ENCODE measurements around the gene RHBDL1. TPM values are rescaled to one million over a fixed set of nuclear protein-coding genes. Genes with fewer than 3 reads are reported as not detected.
A peak's percentile ranks its signal among the peaks of the same experiment; 100 is the strongest.

RHBDL1 gene
- total RNA-seq, 1 experiment from 2014 or later: 1.7 TPM

GRCh38 chr16:726438-727290 lies 51.2 kb downstream of the RHBDL1 start, which contains the start of the genes CCDC78 and HAGHL:
CCDC78 (minus strand) TSS chr16:726443; CDS start chr16:726367, 76 bp downstream.
HAGHL (plus strand) TSS chr16:727106; CDS start chr16:727510, 404 bp downstream.
- no peaks in the 10 kb centered on the region for H3K36me3 ChIP-seq (ENCODE audit: low read depth, low read length)
- H3K9ac ChIP-seq (ENCODE audit: low read length): peak within 1 kb of the TSS; percentile 34; the same call in 1 of the 2 replicates
- no peaks in the 10 kb centered on the region for H3K27me3 ChIP-seq (ENCODE audit: low read length)
- peaks cover 14% of the 10 kb centered on the region; the same call in 1 of the 2 replicates for H3K4me1 ChIP-seq (ENCODE audit: insufficient read depth, low read length)
- H3K9me2 ChIP-seq (replicated peaks; ENCODE audit: low read length): no peaks in the 10 kb centered on the region
- ATAC-seq (peak; percentile 27), DNase-seq (peak; percentile 53)
- H4K20me1 ChIP-seq (ENCODE audit: low read length): no peaks in the 10 kb centered on the region
- H3K4me3 ChIP-seq (ENCODE audit: low read length): peak within 1 kb of the TSS; percentile 66
- intact Hi-C loops (cut with micrococcal nuclease): no loop called here
- H3K27ac ChIP-seq (ENCODE audit: low read length): no peak within 1 kb of the TSS
- H3K9me3 ChIP-seq (ENCODE audit: low read length): no peaks in the 10 kb centered on the region
- H2AFZ ChIP-seq (ENCODE audit: low read length): no peak within 1 kb of the TSS
- TF ChIP-seq EZH2phosphoT487 (IDR thresholded peaks at IDR 0.05; ENCODE audit: borderline replicate concordance, low read length): peak; percentile 69; the same call in 1 of the 2 replicates
- TF ChIP-seq EZH2 (IDR thresholded peaks at IDR 0.05; ENCODE audit: low read length, unreplicated experiment): no peak
- TF ChIP-seq CTCF (conservative IDR thresholded peaks at IDR 0.05; ENCODE audit: low read depth, low read length): no peak
- peak within 1 kb of the TSS; percentile 83 for H3K4me2 ChIP-seq (ENCODE audit: low read length)
- CTCF ChIA-PET: interaction anchor here (0.7 to 1.2 kb wide), 2 partner anchors 13 to 14 kb away, joined by 3 to 5 read pairs; no protein-coding TSS in a partner anchor
- no TSS peak for BruUV-seq (replicated peaks)
- H3F3A ChIP-seq (ENCODE audit: low read length, unreplicated experiment): peaks cover 3% of the 10 kb centered on the region
- POLR2A ChIA-PET (ENCODE audit: unreplicated experiment): no interaction called here
- 0 out of 2 replicates have a peak, but pooled peaks cover 9% of the 10 kb centered on the region for H3K79me2 ChIP-seq (ENCODE audit: low read length)

- ChIA-PET POLR2A (ENCODE audit: unreplicated experiment) (interaction anchor here (0.6 kb wide), 3 partner anchors 31 to 652 kb away, joined by 3 to 5 read pairs (median 3); no protein-coding TSS in a partner anchor), CTCF (interaction anchor here (0.5 to 1.1 kb wide), 2 partner anchors 11 to 330 kb away, joined by 3 read pairs; no protein-coding TSS in a partner anchor)
- H3K9me2 ChIP-seq (replicated peaks; ENCODE audit: low read length): no peaks in the 10 kb centered on the region
- peak overlapping the region; percentile 83 for H3K4me2 ChIP-seq (ENCODE audit: low read length)
- DNase-seq: no peak
- H4K20me1 ChIP-seq (ENCODE audit: low read length): no peaks in the 10 kb centered on the region
- H3K9ac ChIP-seq (ENCODE audit: low read length): peak overlapping the region; percentile 34; the same call in 1 of the 2 replicates
- ATAC-seq: peak; percentile 4
- H3K79me2 ChIP-seq (ENCODE audit: low read length): 0 out of 2 replicates have a peak, but pooled peaks cover 9% of the 10 kb centered on the region
- peaks cover 3% of the 10 kb centered on the region for H3F3A ChIP-seq (ENCODE audit: low read length, unreplicated experiment)
- intact Hi-C loops (cut with micrococcal nuclease): no loop called here
- no peak overlapping the region for H3K27ac ChIP-seq (ENCODE audit: low read length)
- no peak for TF ChIP-seq CTCF (conservative IDR thresholded peaks at IDR 0.05; ENCODE audit: low read depth, low read length)
- no peak for TF ChIP-seq EZH2phosphoT487 (IDR thresholded peaks at IDR 0.05; ENCODE audit: borderline replicate concordance, low read length)
- TF ChIP-seq EZH2 (IDR thresholded peaks at IDR 0.05; ENCODE audit: low read length, unreplicated experiment): no peak
- H3K36me3 ChIP-seq (ENCODE audit: low read depth, low read length): no peaks in the 10 kb centered on the region
- H3K9me3 ChIP-seq (ENCODE audit: low read length): no peaks in the 10 kb centered on the region
- H2AFZ ChIP-seq (ENCODE audit: low read length): no peak overlapping the region
- no TSS peak for BruUV-seq (replicated peaks)
- H3K27me3 ChIP-seq (ENCODE audit: low read length): no peaks in the 10 kb centered on the region
- peaks cover 8% of the 10 kb centered on the region; the same call in 1 of the 2 replicates for H3K4me1 ChIP-seq (ENCODE audit: insufficient read depth, low read length)
- peak overlapping the region; percentile 66 for H3K4me3 ChIP-seq (ENCODE audit: low read length)
Measured at GRCh38 chr16:727291-727977, 52.0 kb downstream of the RHBDL1 start.

Other genes starting within 250 kb of the RHBDL1 start
- 60.4 and 78.1 TPM in 2 replicates for gene CAPN15, start 148.0 kb upstream of the RHBDL1 start, total RNA-seq (2014; rRNA removed)
- gene PRR35, start 115.3 kb upstream of the RHBDL1 start, total RNA-seq (2014; rRNA removed): not detected in 2 replicates
- 0.44 TPM in 1 of 2 replicates, not detected in the other for gene NHLRC4, start 108.7 kb upstream of the RHBDL1 start, total RNA-seq (2014; rRNA removed)
- 36.0 and 43.8 TPM in 2 replicates for gene PIGQ, start 105.7 kb upstream of the RHBDL1 start, total RNA-seq (2014; rRNA removed)
- 19.5 and 27.0 TPM in 2 replicates for gene RAB40C, start 85.6 kb upstream of the RHBDL1 start, total RNA-seq (2014; rRNA removed)
- gene WFIKKN1, start 44.7 kb upstream of the RHBDL1 start, total RNA-seq (2014; rRNA removed): 0.11 and 0.40 TPM in 2 replicates
- 179 and 207 TPM in 2 replicates for gene METTL26, start 39.4 kb upstream of the RHBDL1 start, total RNA-seq (2014; rRNA removed)
- 83.5 and 84.6 TPM in 2 replicates for gene MCRIP2, start 33.8 kb upstream of the RHBDL1 start, total RNA-seq (2014; rRNA removed)
- gene WDR90, start 26.3 kb upstream of the RHBDL1 start, total RNA-seq (2014; rRNA removed): 44.4 and 72.4 TPM in 2 replicates
- gene RHOT2, start 7.5 kb upstream of the RHBDL1 start, total RNA-seq (2014; rRNA removed): 93.0 and 100 TPM in 2 replicates
- gene STUB1, start 4.7 kb downstream of the RHBDL1 start, total RNA-seq (2014; rRNA removed): 152 and 226 TPM in 2 replicates
- gene JMJD8, start 8.7 kb downstream of the RHBDL1 start, total RNA-seq (2014; rRNA removed): 81.3 and 90.5 TPM in 2 replicates
- 9.5 and 12.7 TPM in 2 replicates for gene WDR24, start 14.7 kb downstream of the RHBDL1 start, total RNA-seq (2014; rRNA removed)
- 4.3 and 7.5 TPM in 2 replicates for gene FBXL16, start 30.1 kb downstream of the RHBDL1 start, total RNA-seq (2014; rRNA removed)
- 314 and 320 TPM in 2 replicates for gene METRN, start 39.4 kb downstream of the RHBDL1 start, total RNA-seq (2014; rRNA removed)
- 77.3 and 79.0 TPM in 2 replicates for gene ANTKMT, start 45.5 kb downstream of the RHBDL1 start, total RNA-seq (2014; rRNA removed)
- gene CCDC78, start 50.8 kb downstream of the RHBDL1 start, total RNA-seq (2014; rRNA removed): 3.3 and 5.8 TPM in 2 replicates
- 16.4 and 19.4 TPM in 2 replicates for gene HAGHL, start 51.4 kb downstream of the RHBDL1 start, total RNA-seq (2014; rRNA removed)
- 46.1 and 62.5 TPM in 2 replicates for gene CIAO3, start 65.3 kb downstream of the RHBDL1 start, total RNA-seq (2014; rRNA removed)
- gene MSLN, start 85.1 kb downstream of the RHBDL1 start, total RNA-seq (2014; rRNA removed): 0.73 and 4.7 TPM in 2 replicates
- gene RPUSD1, start 112.7 kb downstream of the RHBDL1 start, total RNA-seq (2014; rRNA removed): 72.6 and 93.7 TPM in 2 replicates
- gene CHTF18, start 112.9 kb downstream of the RHBDL1 start, total RNA-seq (2014; rRNA removed): 79.0 and 107 TPM in 2 replicates
- not detected in 2 replicates for gene GNG13, start 125.1 kb downstream of the RHBDL1 start, total RNA-seq (2014; rRNA removed)

Data from PC-3 (cell line).